CD4-positive, alpha-beta memory T cell (primary cell): ENCODE data around the gene MTHFR. TPM values are rescaled to one million over a fixed set of nuclear protein-coding genes. Genes with fewer than 3 reads are reported as not detected.

ENCODE experiments used
- CTCF ChIA-PET: fragments of 350-600 bp; sonication (Branson Sonifier 250); formaldehyde crosslinking; loops from one replicate; lab custom pipeline; 2021; ENCODE audit warnings: inconsistent platforms; ENCODE audit not compliant: partially characterized antibody; lab: Charles Lee
- POLR2A ChIA-PET: fragments of 350-600 bp; sonication (Branson Sonifier 250); formaldehyde crosslinking; loops from one replicate; lab custom pipeline; 2021; ENCODE audit not compliant: partially characterized antibody; lab: Charles Lee
- DNase-seq, 5 donors: peaks; one replicate each; pipeline versions ENCODE4 v3.0.0 to v3.0.0-alpha.2; 2020 to 2022; ENCODE audit warnings: mixed read lengths in 1 of 5
- H3K27ac ChIP-seq: one replicate; pipeline ENCODE4 v1.7.0; 2013; ENCODE audit warnings: low read depth, low read length
- H3K27me3 ChIP-seq: 2 replicates; pipeline ENCODE4 v1.7.0; 2013; ENCODE audit warnings: mild to moderate bottlenecking, low read length, moderate library complexity; ENCODE audit not compliant: insufficient read depth
- H3K36me3 ChIP-seq: 2 replicates; pipeline ENCODE4 v1.7.0; 2013; ENCODE audit warnings: mild to moderate bottlenecking, low read length, moderate library complexity; ENCODE audit not compliant: insufficient read depth
- H3K4me1 ChIP-seq: 2 replicates; pipeline ENCODE4 v1.7.0; 2013; ENCODE audit warnings: mild to moderate bottlenecking, low read length, moderate library complexity; ENCODE audit not compliant: insufficient read depth
- H3K4me3 ChIP-seq, 2 donors: one replicate each; pipeline ENCODE4 v1.7.0; 2013; ENCODE audit warnings: low read length in 2 of 2, mild to moderate bottlenecking in 1 of 2
- H3K9me3 ChIP-seq, 2 donors: one replicate each; pipeline ENCODE4 v1.7.0; 2013; ENCODE audit warnings: low read length in 2 of 2, control low read depth in 1 of 2; ENCODE audit not compliant: control insufficient read depth in 1 of 2
- H3K27ac Mint-ChIP-seq, 7 donors: one replicate each; pipeline ENCODE4 v1.8.0; 2020 to 2021; ENCODE audit warnings: mixed read lengths in 7 of 7, mild to moderate bottlenecking in 6 of 7, inconsistent platforms in 3 of 7, moderate library complexity in 3 of 7
- H3K27me3 Mint-ChIP-seq, 2 donors: one replicate each; pipeline ENCODE4 v1.8.0; 2020 to 2021; ENCODE audit warnings: mixed read lengths in 2 of 2
- H3K36me3 Mint-ChIP-seq, 2 donors: one replicate each; pipeline ENCODE4 v1.8.0; 2020 to 2021; ENCODE audit warnings: mixed read lengths in 2 of 2, inconsistent platforms in 1 of 2, mild to moderate bottlenecking in 1 of 2
- H3K4me1 Mint-ChIP-seq, 4 donors: one replicate each; pipeline ENCODE4 v1.8.0; 2020 to 2021; ENCODE audit warnings: mixed read lengths in 4 of 4, mild to moderate bottlenecking in 1 of 4
- H3K4me3 Mint-ChIP-seq, 8 donors: one replicate each; pipeline ENCODE4 v1.8.0; 2020 to 2021; ENCODE audit warnings: mixed read lengths in 8 of 8, mild to moderate bottlenecking in 7 of 8, moderate library complexity in 6 of 8, inconsistent platforms in 3 of 8
- H3K9me3 Mint-ChIP-seq, 8 donors: one replicate each; pipeline ENCODE4 v1.8.0; 2020 to 2021; ENCODE audit warnings: mixed read lengths in 8 of 8, mild to moderate bottlenecking in 5 of 8, inconsistent platforms in 3 of 8, moderate library complexity in 1 of 8
- intact Hi-C: fragments of 100-400 bp; cut with micrococcal nuclease; formaldehyde crosslinking; loops from one replicate; pipeline ENCODE4 v1.15.1; 2023
- polyA plus RNA-seq, 2 donors: library from polyadenylated mRNA; unstranded; fragments of 300-500 nt; fragmentation: Illumina TruSeq; gene quantifications; one replicate each; pipeline ENCODE4 v1.2.3, GENCODE V29; 2021
- total RNA-seq, 2 experiments: library from RNA; stranded (reverse); gene quantifications; one replicate each; pipeline ENCODE4 v1.2.3, GENCODE V29; 2021

The MTHFR gene
- total and polyA plus RNA-seq, 4 experiments from 2014 or later: 2.3 to 54.2 (median 29.8) TPM

GRCh38 chr1:11802973-11803885, 2.5 kb downstream of the MTHFR start:
- peak overlapping the region; percentile 70 to 100 (median 87) for H3K4me3 Mint-ChIP-seq
- H3K27ac Mint-ChIP-seq: peak overlapping the region; percentile 71 to 92 (median 85)
- intact Hi-C loops: loop anchor here (10.0 kb wide), 1 partner anchor 182 kb away; the partner anchor contains the start of gene MFN2
- Histone ChIP-seq H3K27ac (peak overlapping the region; percentile 41), H3K4me1 (peaks cover 54% of the 10 kb centered on the region), H3K4me3 (peak overlapping the region; percentile 50 to 68), H3K36me3 (peaks cover 22% of the 10 kb centered on the region), H3K9me3 (no peaks in the 10 kb centered on the region), H3K27me3 (no peaks in the 10 kb centered on the region)
- peaks cover 15 to 43% of the 10 kb centered on the region in 2 donors for H3K36me3 Mint-ChIP-seq
- H3K9me3 Mint-ChIP-seq: peaks cover 0 to 4% (median 0%) of the 10 kb centered on the region in 8 donors
- peaks cover 33 to 69% (median 54%) of the 10 kb centered on the region in 4 donors for H3K4me1 Mint-ChIP-seq
- DNase-seq: peak; percentile 65 to 86 (median 66)
- POLR2A ChIA-PET: interaction anchor here (0.6 to 3.3 kb wide), 11 partner anchors 9 to 743 kb away, joined by 3 to 27 read pairs (median 4); partner anchors contain the start of genes MFN2, SRM and UBIAD1
- CTCF ChIA-PET: interaction anchor here (0.7 to 1.7 kb wide), 3 partner anchors 18 to 84 kb away, joined by 3 to 5 read pairs (median 4); no protein-coding TSS in a partner anchor
- H3K27me3 Mint-ChIP-seq: no peaks in the 10 kb centered on the region

- H3K36me3 ChIP-seq: peaks cover 22% of the 10 kb centered on the region
- Mint-ChIP-seq H3K9me3 (peaks cover 0 to 4% (median 0%) of the 10 kb centered on the region in 8 donors), H3K27me3 (no peaks in the 10 kb centered on the region), H3K4me3 (peak overlapping the region; percentile 29 to 100 (median 86)), H3K36me3 (peaks cover 15 to 48% of the 10 kb centered on the region in 2 donors), H3K4me1 (peaks cover 31 to 63% (median 48%) of the 10 kb centered on the region in 4 donors), H3K27ac (peak overlapping the region in 6 of 7 donors; percentile 13 to 92 (median 47))
- H3K4me3 ChIP-seq: peak overlapping the region in 1 of 2 donors; percentile 68
- CTCF ChIA-PET: interaction anchor here (1.5 to 1.7 kb wide), 2 partner anchors 17 to 65 kb away, joined by 4 to 5 read pairs; no protein-coding TSS in a partner anchor
- H3K27me3 ChIP-seq: no peaks in the 10 kb centered on the region
- H3K4me1 ChIP-seq: peaks cover 47% of the 10 kb centered on the region
- no peaks in the 10 kb centered on the region for H3K9me3 ChIP-seq
- peak overlapping the region; percentile 41 for H3K27ac ChIP-seq
- intact Hi-C loops: loop anchor here (10.0 kb wide), 1 partner anchor 182 kb away; the partner anchor contains the start of gene MFN2
- POLR2A ChIA-PET: interaction anchor here (1.2 to 3.3 kb wide), 5 partner anchors 72 to 743 kb away, joined by 3 to 27 read pairs (median 7); partner anchors contain the start of gene SRM
- no peak for DNase-seq
Observed at GRCh38 chr1:11802616-11802972, 3.2 kb downstream of the MTHFR start.

DNA sequence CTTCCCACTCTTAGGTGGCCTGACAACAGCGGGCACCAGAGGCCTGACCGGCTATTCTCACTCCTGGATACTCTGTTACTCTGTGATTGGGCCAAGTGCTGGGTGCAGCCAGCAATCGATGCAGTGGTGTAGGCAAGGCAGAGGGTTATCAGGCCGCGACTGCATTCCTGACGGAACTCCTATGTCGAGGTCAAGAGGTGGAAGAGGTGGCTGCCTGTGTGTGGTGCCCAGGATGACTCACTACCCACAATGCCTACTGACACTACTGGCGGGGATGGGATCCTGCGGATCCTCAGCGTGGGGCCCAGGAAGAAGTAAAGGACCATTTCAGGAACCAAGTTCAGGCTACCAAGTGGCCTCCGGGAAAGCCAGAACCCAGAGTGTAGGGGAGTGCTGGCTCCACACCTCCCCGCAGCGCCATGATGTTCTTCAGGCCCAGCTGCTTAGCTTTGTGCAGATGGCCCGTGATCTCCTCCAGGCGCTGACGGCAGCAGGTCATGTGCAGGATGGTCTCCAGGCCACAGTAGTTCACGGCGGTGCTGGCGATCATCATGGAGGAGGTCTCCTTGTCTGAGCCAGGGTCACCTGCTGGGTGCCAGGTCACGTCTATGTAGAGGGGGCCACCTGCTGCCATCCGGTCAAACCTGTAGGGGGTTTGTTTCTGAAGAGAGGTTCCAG, 4.9 kb downstream of the MTHFR start:
- CTCF ChIA-PET: no interaction called here
- peaks cover 0 to 2% (median 0%) of the 10 kb centered on the region in 8 donors for H3K9me3 Mint-ChIP-seq
- Histone ChIP-seq H3K36me3 (peaks cover 30% of the 10 kb centered on the region), H3K27me3 (no peaks in the 10 kb centered on the region), H3K4me3 (no peak overlapping the region), H3K4me1 (peaks cover 34% of the 10 kb centered on the region), H3K27ac (no peak overlapping the region), H3K9me3 (no peaks in the 10 kb centered on the region)
- DNase-seq: no peak
- H3K4me3 Mint-ChIP-seq: peak overlapping the region in 1 of 8 donors; percentile 33
- intact Hi-C loops: loop anchor here (10.0 kb wide), 1 partner anchor 184 kb away; the partner anchor contains the start of gene MFN2
- H3K36me3 Mint-ChIP-seq: peaks cover 20 to 46% of the 10 kb centered on the region in 2 donors
- peak overlapping the region in 3 of 7 donors; percentile 37 to 62 (median 37) for H3K27ac Mint-ChIP-seq
- no peaks in the 10 kb centered on the region for H3K27me3 Mint-ChIP-seq
- H3K4me1 Mint-ChIP-seq: peaks cover 21 to 46% (median 36%) of the 10 kb centered on the region in 4 donors
- POLR2A ChIA-PET: interaction anchor here (0.9 kb wide), 1 partner anchor 12 kb away, joined by 3 read pairs; no protein-coding TSS in a partner anchor

DNA sequence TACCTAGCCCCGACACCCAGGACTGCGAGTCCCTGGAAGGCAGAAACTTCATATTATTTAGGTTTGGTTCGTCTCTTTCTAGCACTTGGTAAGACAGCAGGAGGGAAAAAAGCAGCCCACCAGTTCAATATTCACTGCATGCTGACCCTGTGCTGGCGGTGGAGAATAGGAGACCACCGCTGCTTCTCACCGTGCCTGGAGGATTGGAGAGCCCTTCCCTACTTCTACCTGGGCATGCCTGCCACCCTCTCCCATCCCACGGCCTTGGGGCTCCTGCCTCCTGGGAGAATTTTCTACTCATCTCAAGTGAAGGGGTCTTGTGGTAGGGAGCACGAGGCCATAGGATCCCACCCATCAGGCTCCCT, 5.4 kb downstream of the MTHFR start:
- Mint-ChIP-seq H3K4me1 (peaks cover 21 to 43% (median 35%) of the 10 kb centered on the region in 4 donors), H3K27ac (peak overlapping the region in 2 of 7 donors; percentile 37 to 66), H3K36me3 (peaks cover 25 to 49% of the 10 kb centered on the region in 2 donors), H3K4me3 (no peak overlapping the region), H3K9me3 (peaks cover 0 to 2% (median 0%) of the 10 kb centered on the region in 8 donors), H3K27me3 (no peaks in the 10 kb centered on the region)
- Histone ChIP-seq H3K36me3 (peaks cover 35% of the 10 kb centered on the region), H3K27ac (no peak overlapping the region), H3K9me3 (no peaks in the 10 kb centered on the region), H3K27me3 (no peaks in the 10 kb centered on the region), H3K4me3 (no peak overlapping the region), H3K4me1 (peaks cover 34% of the 10 kb centered on the region)
- intact Hi-C loops: loop anchor here (10.0 kb wide), 1 partner anchor 184 kb away; the partner anchor contains the start of gene MFN2
- DNase-seq: no peak
- CTCF ChIA-PET: no interaction called here
- POLR2A ChIA-PET: no interaction called here

DNA sequence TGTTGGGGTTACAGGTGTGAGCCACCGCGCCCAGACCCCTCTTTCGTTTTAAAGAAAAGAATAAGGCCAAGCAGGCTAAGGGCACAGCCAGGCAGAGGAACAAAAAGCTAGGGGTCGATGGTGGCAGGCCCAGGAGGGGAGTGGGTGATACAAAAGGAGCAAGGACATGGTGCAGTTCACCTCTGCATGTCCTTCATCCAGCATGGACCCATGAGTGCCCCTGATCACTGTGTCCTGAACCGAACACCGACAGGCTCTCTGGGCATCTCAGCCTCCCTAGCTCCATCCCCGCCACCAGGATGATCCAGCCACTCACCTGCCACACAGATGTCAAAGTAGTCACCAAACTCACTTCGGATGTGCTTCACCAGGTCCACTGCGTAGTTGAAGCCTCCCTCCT, 5.9 kb downstream of the MTHFR start:
- no peak overlapping the region for H3K4me3 Mint-ChIP-seq
- Histone ChIP-seq H3K4me3 (no peak overlapping the region), H3K27me3 (no peaks in the 10 kb centered on the region), H3K4me1 (peaks cover 30% of the 10 kb centered on the region), H3K9me3 (no peaks in the 10 kb centered on the region), H3K36me3 (peaks cover 40% of the 10 kb centered on the region), H3K27ac (no peak overlapping the region)
- DNase-seq: no peak
- POLR2A ChIA-PET: no interaction called here
- peak overlapping the region in 1 of 7 donors; percentile 66 for H3K27ac Mint-ChIP-seq
- H3K36me3 Mint-ChIP-seq: peaks cover 25 to 52% of the 10 kb centered on the region in 2 donors
- intact Hi-C loops: loop anchor here (10.0 kb wide), 1 partner anchor 185 kb away; the partner anchor contains the start of gene MFN2
- CTCF ChIA-PET: no interaction called here
- H3K27me3 Mint-ChIP-seq: no peaks in the 10 kb centered on the region
- H3K9me3 Mint-ChIP-seq: peaks cover 0 to 2% (median 0%) of the 10 kb centered on the region in 8 donors
- peaks cover 20 to 40% (median 32%) of the 10 kb centered on the region in 4 donors for H3K4me1 Mint-ChIP-seq

GRCh38 chr1:11799099-11799498, 6.7 kb downstream of the MTHFR start:
- intact Hi-C loops: no loop called here
- H3K9me3 ChIP-seq: no peaks in the 10 kb centered on the region
- Mint-ChIP-seq H3K36me3 (peaks cover 25 to 57% of the 10 kb centered on the region in 2 donors), H3K4me3 (no peak overlapping the region), H3K27me3 (no peaks in the 10 kb centered on the region), H3K9me3 (peaks cover 0 to 2% (median 0%) of the 10 kb centered on the region in 8 donors), H3K4me1 (peaks cover 13 to 32% (median 25%) of the 10 kb centered on the region in 4 donors), H3K27ac (no peak overlapping the region)
- peaks cover 22% of the 10 kb centered on the region for H3K4me1 ChIP-seq
- H3K36me3 ChIP-seq: peaks cover 48% of the 10 kb centered on the region
- DNase-seq: no peak
- H3K27ac ChIP-seq: no peak overlapping the region
- no peak overlapping the region for H3K4me3 ChIP-seq
- no peaks in the 10 kb centered on the region for H3K27me3 ChIP-seq
- POLR2A ChIA-PET: no interaction called here
- CTCF ChIA-PET: no interaction called here
